GM23338 (cell line): Measurements from ENCODE around the gene RXRA. TPM values are rescaled to one million over a fixed set of nuclear protein-coding genes. Genes with fewer than 3 reads are reported as not detected.

Experiments
- ATAC-seq: fragments of 200-7000 bp; cut with Tn5 transposase; 3 replicates; pipeline ENCODE4 v1.9.1; 2020
- DNase-seq: peaks from one replicate; pipeline ENCODE4 v3.0.0-alpha.2; 2015; ENCODE audit warnings: low spot score
- H2AFZ ChIP-seq: fragments of 200-600 bp; sonication (generic); 2 replicates; pipeline ENCODE4 v1.8.0; 2016; ENCODE audit warnings: antibody characterized with exemption, mild to moderate bottlenecking, moderate library complexity
- H3F3A ChIP-seq: fragments of 200-600 bp; sonication (generic); replicated peaks from 2 replicates; pipeline ENCODE4 v1.8.0; 2017; ENCODE audit warnings: antibody characterized with exemption, mixed run types, low read depth
- H3K27ac ChIP-seq: fragments of 200-600 bp; sonication (generic); 2 replicates; pipeline ENCODE4 v1.6.1; 2016; ENCODE audit warnings: low read depth
- H3K27me3 ChIP-seq: fragments of 200-600 bp; sonication (generic); 2 replicates; pipeline ENCODE4 v1.8.0; 2016; ENCODE audit warnings: mild to moderate bottlenecking, mixed run types, moderate library complexity; ENCODE audit not compliant: insufficient read depth
- H3K36me3 ChIP-seq: fragments of 200-600 bp; sonication (generic); 2 replicates; pipeline ENCODE4 v1.8.0; 2016; ENCODE audit warnings: mild to moderate bottlenecking; ENCODE audit not compliant: insufficient read depth
- H3K4me1 ChIP-seq: fragments of 200-600 bp; sonication (generic); 2 replicates; pipeline ENCODE4 v1.8.0; 2016; ENCODE audit warnings: mild to moderate bottlenecking, moderate library complexity; ENCODE audit not compliant: insufficient read depth
- H3K4me2 ChIP-seq: fragments of 200-600 bp; sonication (generic); 2 replicates; pipeline ENCODE4 v1.7.1; 2017; ENCODE audit warnings: mixed run types
- H3K4me3 ChIP-seq: fragments of 200-600 bp; sonication (generic); 2 replicates; pipeline ENCODE4 v1.6.1; 2016; ENCODE audit warnings: mixed run types
- H3K79me2 ChIP-seq: fragments of 200-600 bp; sonication (generic); replicated peaks from 2 replicates; pipeline ENCODE4 v1.8.0; 2017; ENCODE audit warnings: mild to moderate bottlenecking; ENCODE audit not compliant: insufficient read depth
- H3K9me2 ChIP-seq: fragments of 200-600 bp; sonication (generic); 2 replicates; pipeline ENCODE4 v1.8.0; 2017; ENCODE audit not compliant: insufficient read depth
- H4K20me1 ChIP-seq: fragments of 200-600 bp; sonication (generic); replicated peaks from 2 replicates; pipeline ENCODE4 v1.8.0; 2017; ENCODE audit warnings: mild to moderate bottlenecking; ENCODE audit not compliant: insufficient read depth
- H3K27ac Mint-ChIP-seq: 2 replicates; pipeline ENCODE4 v1.8.0; 2020; ENCODE audit warnings: inconsistent platforms, mild to moderate bottlenecking, moderate library complexity, mixed read lengths
- H3K27me3 Mint-ChIP-seq: 3 replicates; pipeline ENCODE4 v1.8.0; 2022; ENCODE audit warnings: low read depth, mild to moderate bottlenecking, moderate library complexity, mixed read lengths, inconsistent platforms; ENCODE audit not compliant: insufficient read depth, poor library complexity
- H3K36me3 Mint-ChIP-seq: 3 replicates; pipeline ENCODE4 v1.8.0; 2021; ENCODE audit warnings: low read depth, mild to moderate bottlenecking, inconsistent platforms, moderate library complexity, mixed read lengths
- H3K4me1 Mint-ChIP-seq: 3 replicates; pipeline ENCODE4 v1.8.0; 2020; ENCODE audit warnings: mild to moderate bottlenecking, inconsistent platforms, mixed read lengths
- H3K4me3 Mint-ChIP-seq: 3 replicates; pipeline ENCODE4 v1.8.0; 2021; ENCODE audit warnings: moderate library complexity, mild to moderate bottlenecking, inconsistent platforms, mixed read lengths
- H3K9me3 Mint-ChIP-seq: 3 replicates; pipeline ENCODE4 v1.8.0; 2020; ENCODE audit warnings: moderate library complexity, mild to moderate bottlenecking, inconsistent platforms, mixed read lengths
- CREB1 ChIP-seq: fragments of 250-450 bp; sonication (Bioruptor Pico); IDR thresholded peaks from 2 replicates; pipeline ENCODE4 v1.5.0; 2020; ENCODE audit warnings: low read depth, mild to moderate bottlenecking, moderate library complexity
- CTCF ChIP-seq, 2 experiments: fragments of 200-600 bp in 1 of 2; sonication (generic) in 1 of 2; conservative IDR thresholded peaks; 2 replicates each; pipeline versions ENCODE4 v1.5.1 to v1.6.1; 2016 to 2017; ENCODE audit warnings: antibody characterized with exemption in 2 of 2, low read depth in 2 of 2, mild to moderate bottlenecking in 2 of 2, moderate library complexity in 1 of 2
- EZH2 ChIP-seq: fragments of 200-600 bp; sonication (generic); IDR thresholded peaks from one replicate; pipeline ENCODE4 v1.8.0; 2017; ENCODE audit warnings: antibody characterized with exemption, mild to moderate bottlenecking, low read depth; ENCODE audit not compliant: unreplicated experiment
- EZH2phosphoT487 ChIP-seq: fragments of 200-600 bp; sonication (generic); IDR thresholded peaks from one replicate; pipeline ENCODE4 v1.8.1; 2018; ENCODE audit warnings: antibody characterized with exemption; ENCODE audit not compliant: unreplicated experiment
- JUNB ChIP-seq: IDR thresholded peaks from one replicate; pipeline ENCODE4 v1.6.1; 2016; ENCODE audit warnings: antibody characterized with exemption; ENCODE audit not compliant: unreplicated experiment
- NANOG ChIP-seq: IDR thresholded peaks from 2 replicates; pipeline ENCODE4 v1.6.1; 2016; ENCODE audit warnings: antibody characterized with exemption, borderline replicate concordance
- REST ChIP-seq: IDR thresholded peaks from one replicate; pipeline ENCODE4 v1.6.1; 2018; ENCODE audit warnings: antibody characterized with exemption; ENCODE audit not compliant: unreplicated experiment
- STAT1 ChIP-seq: IDR thresholded peaks from one replicate; pipeline ENCODE4 v1.6.1; 2016; ENCODE audit warnings: antibody characterized with exemption; ENCODE audit not compliant: unreplicated experiment
- ZNF114 ChIP-seq: fragments of 250-450 bp; sonication (Bioruptor Pico); IDR thresholded peaks from 2 replicates; pipeline ENCODE4 v1.5.0; 2020; ENCODE audit warnings: mild to moderate bottlenecking, moderate library complexity
- polyA plus RNA-seq: library from polyadenylated mRNA; unstranded; fragments of >200 nt; fragmentation: Nextera tagmentation; extraction: Ambion mirVana; gene quantifications from 2 replicates; pipeline ENCODE4 v1.2.1, GENCODE V29; 2016
- total RNA-seq: library from RNA; depleted of rRNA; stranded (reverse); fragments of >200 nt; shearing (Covaris generic); gene quantifications from 2 replicates; pipeline ENCODE4 v1.2.3, GENCODE V29; 2014
- TF ChIP-seq, protein P1 (sequence below): IDR thresholded peaks from 2 replicates; pipeline ENCODE4 v1.6.1; 2016; ENCODE audit warnings: antibody characterized with exemption

RXRA gene
- total and polyA plus RNA-seq, 2 experiments from 2014 or later = 4.9 to 17.9 TPM

- no peaks in the 10 kb centered on the region for H4K20me1 ChIP-seq
- H3K79me2 ChIP-seq = no peaks in the 10 kb centered on the region
- no peaks in the 10 kb centered on the region for H3K4me1 ChIP-seq
- Mint-ChIP-seq H3K27ac (no peak overlapping the region), H3K36me3 (no peaks in the 10 kb centered on the region), H3K4me1 (peaks cover 2% of the 10 kb centered on the region; the same call in 2 of the 3 replicates), H3K4me3 (no peak overlapping the region), H3K27me3 (peaks cover 4% of the 10 kb centered on the region), H3K9me3 (no peaks in the 10 kb centered on the region)
- no peak for TF ChIP-seq NANOG
- TF ChIP-seq CREB1 (CRISPR knock-in tag) = no peak
- H3K36me3 ChIP-seq = no peaks in the 10 kb centered on the region
- H3K4me3 ChIP-seq = no peak overlapping the region
- no peak overlapping the region for H3K27ac ChIP-seq
- no peak overlapping the region for H2AFZ ChIP-seq
- H3K9me2 ChIP-seq = no peaks in the 10 kb centered on the region
- no peaks in the 10 kb centered on the region for H3F3A ChIP-seq
- peak; percentile 33 for ATAC-seq
- DNase-seq = no peak
- no peaks in the 10 kb centered on the region for H3K27me3 ChIP-seq
- H3K4me2 ChIP-seq = no peak overlapping the region
Observed at GRCh38 chr9:134287591-134288491, 38.4 kb upstream of the RXRA start.

- Histone ChIP-seq H3K27ac (no peak overlapping the region), H3K79me2 (no peaks in the 10 kb centered on the region), H3K27me3 (no peaks in the 10 kb centered on the region), H3K4me1 (no peaks in the 10 kb centered on the region), H3K4me3 (no peak overlapping the region), H3K9me2 (no peaks in the 10 kb centered on the region), H2AFZ (no peak overlapping the region), H4K20me1 (no peaks in the 10 kb centered on the region), H3K4me2 (no peak overlapping the region), H3F3A (no peaks in the 10 kb centered on the region), H3K36me3 (no peaks in the 10 kb centered on the region)
- ATAC-seq (no peak), DNase-seq (no peak)
- no peak overlapping the region for H3K27ac Mint-ChIP-seq
- H3K4me1 Mint-ChIP-seq = peaks cover 4% of the 10 kb centered on the region
- no peaks in the 10 kb centered on the region for H3K9me3 Mint-ChIP-seq
- H3K36me3 Mint-ChIP-seq = no peaks in the 10 kb centered on the region
- peaks cover 7% of the 10 kb centered on the region for H3K27me3 Mint-ChIP-seq
- H3K4me3 Mint-ChIP-seq = no peak overlapping the region
- TF ChIP-seq NANOG (no peak), JUNB (no peak), STAT1 (no peak), REST (no peak), ZNF114 (CRISPR knock-in tag) (no peak), CREB1 (CRISPR knock-in tag) (no peak), CTCF (conservative IDR thresholded peaks at IDR 0.05; ENCODE audit: low read depth in 2 of 2) (no peak), EZH2 (no peak), EZH2phosphoT487 (no peak)
- TF ChIP-seq, protein P1, sequence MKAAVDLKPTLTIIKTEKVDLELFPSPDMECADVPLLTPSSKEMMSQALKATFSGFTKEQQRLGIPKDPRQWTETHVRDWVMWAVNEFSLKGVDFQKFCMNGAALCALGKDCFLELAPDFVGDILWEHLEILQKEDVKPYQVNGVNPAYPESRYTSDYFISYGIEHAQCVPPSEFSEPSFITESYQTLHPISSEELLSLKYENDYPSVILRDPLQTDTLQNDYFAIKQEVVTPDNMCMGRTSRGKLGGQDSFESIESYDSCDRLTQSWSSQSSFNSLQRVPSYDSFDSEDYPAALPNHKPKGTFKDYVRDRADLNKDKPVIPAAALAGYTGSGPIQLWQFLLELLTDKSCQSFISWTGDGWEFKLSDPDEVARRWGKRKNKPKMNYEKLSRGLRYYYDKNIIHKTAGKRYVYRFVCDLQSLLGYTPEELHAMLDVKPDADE = no peak
Observed at GRCh38 chr9:134288746-134289145, 37.5 kb upstream of the RXRA start.
